Adrenal gland (tissue), 5 donors: Measurements from ENCODE around the gene RICTOR.

Experiments
- POLR2A ChIP-seq, 2 donors: fragments of 450-650 bp; IDR thresholded peaks; one replicate each; pipeline ENCODE4 v1.6.1; 2017; ENCODE audit warnings: antibody characterized with exemption in 2 of 2, mild to moderate bottlenecking in 2 of 2, moderate library complexity in 1 of 2
- TF ChIP-seq, protein P1 (sequence below), 6 experiments: fragments of 450-650 bp in 4 of 6; fragments of 200-600 bp in 2 of 6; sonication (generic) in 1 of 6; IDR thresholded peaks; 1 replicate in 5 of 6; 2 replicates in 1 of 6; pipeline versions ENCODE4 v1.5.1 to v1.8.0; 2016 to 2021; ENCODE audit warnings: antibody characterized with exemption in 6 of 6, mild to moderate bottlenecking in 2 of 6, moderate library complexity in 1 of 6
- donor health status: DM: no; HTN: no; CAD: no.

- TF ChIP-seq, protein P1, sequence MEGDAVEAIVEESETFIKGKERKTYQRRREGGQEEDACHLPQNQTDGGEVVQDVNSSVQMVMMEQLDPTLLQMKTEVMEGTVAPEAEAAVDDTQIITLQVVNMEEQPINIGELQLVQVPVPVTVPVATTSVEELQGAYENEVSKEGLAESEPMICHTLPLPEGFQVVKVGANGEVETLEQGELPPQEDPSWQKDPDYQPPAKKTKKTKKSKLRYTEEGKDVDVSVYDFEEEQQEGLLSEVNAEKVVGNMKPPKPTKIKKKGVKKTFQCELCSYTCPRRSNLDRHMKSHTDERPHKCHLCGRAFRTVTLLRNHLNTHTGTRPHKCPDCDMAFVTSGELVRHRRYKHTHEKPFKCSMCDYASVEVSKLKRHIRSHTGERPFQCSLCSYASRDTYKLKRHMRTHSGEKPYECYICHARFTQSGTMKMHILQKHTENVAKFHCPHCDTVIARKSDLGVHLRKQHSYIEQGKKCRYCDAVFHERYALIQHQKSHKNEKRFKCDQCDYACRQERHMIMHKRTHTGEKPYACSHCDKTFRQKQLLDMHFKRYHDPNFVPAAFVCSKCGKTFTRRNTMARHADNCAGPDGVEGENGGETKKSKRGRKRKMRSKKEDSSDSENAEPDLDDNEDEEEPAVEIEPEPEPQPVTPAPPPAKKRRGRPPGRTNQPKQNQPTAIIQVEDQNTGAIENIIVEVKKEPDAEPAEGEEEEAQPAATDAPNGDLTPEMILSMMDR (IDR thresholded peaks at IDR 0.05) = no peak
- no peak for TF ChIP-seq POLR2A (IDR thresholded peaks at IDR 0.05)
These were observed 9.8 kb upstream of the RICTOR start for GRCh38 chr5:39083968-39084367.
